ENCODE data around the gene PAX2. TPM values are rescaled to one million over a fixed set of nuclear protein-coding genes. Genes with fewer than 3 reads are reported as not detected.

The PAX2 gene
- total RNA-seq, 3 donors from 2014 or later, result under 0.01 TPM; not detected in 2

GRCh38 chr10:100837300-100837699 lies 91.9 kb downstream of the PAX2 start:
- no peak overlapping the region for H3K4me3 ChIP-seq
- no peaks in the 10 kb centered on the region for H3K36me3 ChIP-seq
- intact Hi-C loops (cut with DNase I; ENCODE audit: low total_unique reads), result no loop called here
- no peak for TF ChIP-seq POLR2A (IDR thresholded peaks at IDR 0.05)
- TF ChIP-seq CTCF (IDR thresholded peaks at IDR 0.05), result no peak
- TF ChIP-seq POLR2AphosphoS5 (IDR thresholded peaks at IDR 0.05), result no peak
- H3K4me1 ChIP-seq, result no peaks in the 10 kb centered on the region
- H3K27ac ChIP-seq, result no peak overlapping the region
- H3K9me3 ChIP-seq, result no peaks in the 10 kb centered on the region
- H3K27me3 ChIP-seq, result peaks cover 0 to 48% of the 10 kb centered on the region in 2 donors
- no peak for DNase-seq (ENCODE audit: low spot score in 2 of 2)

- intact Hi-C loops (cut with DNase I; ENCODE audit: low total_unique reads), result loop anchor here (1.0 kb wide), 1 partner anchor 10 kb away; no protein-coding TSS in a partner anchor
- H3K4me3 ChIP-seq, result no peak overlapping the region
- TF ChIP-seq POLR2AphosphoS5 (IDR thresholded peaks at IDR 0.05) (no peak), POLR2A (IDR thresholded peaks at IDR 0.05) (no peak), CTCF (IDR thresholded peaks at IDR 0.05) (no peak)
- no peak overlapping the region for H3K27ac ChIP-seq
- no peaks in the 10 kb centered on the region for H3K4me1 ChIP-seq
- H3K9me3 ChIP-seq, result no peaks in the 10 kb centered on the region
- DNase-seq (ENCODE audit: low spot score in 2 of 2), result no peak
- H3K36me3 ChIP-seq, result no peaks in the 10 kb centered on the region
- peaks cover 0 to 54% of the 10 kb centered on the region in 2 donors for H3K27me3 ChIP-seq
These were observed 93.6 kb downstream of the PAX2 start for GRCh38 chr10:100838986-100839385.

- Histone ChIP-seq H3K27ac (no peak overlapping the region), H3K4me1 (no peaks in the 10 kb centered on the region), H3K9me3 (no peaks in the 10 kb centered on the region), H3K36me3 (no peaks in the 10 kb centered on the region), H3K4me3 (no peak overlapping the region), H3K27me3 (peaks cover 0 to 37% of the 10 kb centered on the region in 2 donors)
- intact Hi-C loops (cut with DNase I; ENCODE audit: low total_unique reads), result no loop called here
- no peak for TF ChIP-seq POLR2A (IDR thresholded peaks at IDR 0.05)
- no peak for DNase-seq (ENCODE audit: low spot score in 2 of 2)
These were observed 96.1 kb downstream of the PAX2 start for GRCh38 chr10:100841528-100841927.

- Histone ChIP-seq H3K4me1 (no peaks in the 10 kb centered on the region), H3K27ac (no peak overlapping the region), H3K4me3 (no peak overlapping the region), H3K36me3 (no peaks in the 10 kb centered on the region), H3K27me3 (peaks cover 0 to 28% of the 10 kb centered on the region in 2 donors), H3K9me3 (no peaks in the 10 kb centered on the region)
- no peak for DNase-seq (ENCODE audit: low spot score in 2 of 2)
- intact Hi-C loops (cut with DNase I; ENCODE audit: low total_unique reads), result no loop called here
- TF ChIP-seq CTCF (IDR thresholded peaks at IDR 0.05) (no peak), POLR2A (IDR thresholded peaks at IDR 0.05) (no peak), POLR2AphosphoS5 (IDR thresholded peaks at IDR 0.05) (no peak)
These were observed 102.1 kb downstream of the PAX2 start for GRCh38 chr10:100847440-100847839.

GRCh38 chr10:100848770-100849169 lies 103.4 kb downstream of the PAX2 start:
- Histone ChIP-seq H3K27ac (no peak overlapping the region), H3K36me3 (no peaks in the 10 kb centered on the region), H3K4me3 (no peak overlapping the region), H3K27me3 (peaks cover 0 to 22% of the 10 kb centered on the region in 2 donors), H3K4me1 (no peaks in the 10 kb centered on the region), H3K9me3 (no peaks in the 10 kb centered on the region)
- DNase-seq (ENCODE audit: low spot score in 2 of 2), result no peak
- intact Hi-C loops (cut with DNase I; ENCODE audit: low total_unique reads), result loop anchor here (1.0 kb wide), 1 partner anchor 9 kb away; no protein-coding TSS in a partner anchor
- TF ChIP-seq POLR2A (IDR thresholded peaks at IDR 0.05) (no peak), POLR2AphosphoS5 (IDR thresholded peaks at IDR 0.05) (no peak), CTCF (IDR thresholded peaks at IDR 0.05) (no peak)

- DNase-seq (ENCODE audit: low spot score in 2 of 2), result no peak
- no peak overlapping the region for H3K4me3 ChIP-seq
- H3K9me3 ChIP-seq, result peaks cover 0 to 6% of the 10 kb centered on the region in 2 donors
- no peak overlapping the region for H3K27ac ChIP-seq
- H3K27me3 ChIP-seq, result peaks cover 0 to 38% of the 10 kb centered on the region in 2 donors
- intact Hi-C loops (cut with DNase I; ENCODE audit: low total_unique reads), result no loop called here
- no peaks in the 10 kb centered on the region for H3K36me3 ChIP-seq
- no peaks in the 10 kb centered on the region for H3K4me1 ChIP-seq
- TF ChIP-seq CTCF (IDR thresholded peaks at IDR 0.05), result no peak
- TF ChIP-seq POLR2A (IDR thresholded peaks at IDR 0.05), result no peak
- no peak for TF ChIP-seq POLR2AphosphoS5 (IDR thresholded peaks at IDR 0.05)
These were observed 112.9 kb downstream of the PAX2 start for GRCh38 chr10:100858261-100858660.
